Progenitor cell of endocrine pancreas (in vitro differentiated cells): ENCODE results near the gene KLHL3. TPM values are rescaled to one million over a fixed set of nuclear protein-coding genes. Genes with fewer than 3 reads are reported as not detected.

ENCODE experiments used
- DNase-seq: peaks from one replicate; pipeline ENCODE4 v3.0.0; 2021; ENCODE audit warnings: low spot score; ENCODE audit not compliant: unreplicated experiment
- H3K27ac Mint-ChIP-seq: 2 replicates; pipeline ENCODE4 v1.8.0; 2021; ENCODE audit warnings: mild to moderate bottlenecking, moderate library complexity, mixed read lengths
- H3K27me3 Mint-ChIP-seq: 2 replicates; pipeline ENCODE4 v1.8.0; 2021; ENCODE audit warnings: mixed read lengths
- H3K36me3 Mint-ChIP-seq: 2 replicates; pipeline ENCODE4 v1.8.0; 2022; ENCODE audit warnings: mixed read lengths; ENCODE audit not compliant: insufficient read depth
- H3K4me1 Mint-ChIP-seq: 2 replicates; pipeline ENCODE4 v1.8.0; 2021; ENCODE audit warnings: low read depth, mixed read lengths
- H3K4me3 Mint-ChIP-seq: 2 replicates; pipeline ENCODE4 v1.8.0; 2021; ENCODE audit warnings: low read depth, mild to moderate bottlenecking, moderate library complexity, mixed read lengths
- H3K9me3 Mint-ChIP-seq: 2 replicates; pipeline ENCODE4 v1.8.0; 2021; ENCODE audit warnings: low read depth, mixed read lengths
- microRNA-seq: library from miRNA; unstranded; fragments of <30 nt; microRNA quantifications from one replicate; pipeline ENCODE4 v1.1.0, GENCODE V29; 2020; ENCODE audit warnings: borderline number of aligned reads; ENCODE audit not compliant: unreplicated experiment
- total RNA-seq: library from RNA; stranded (reverse); gene quantifications from 2 replicates; pipeline ENCODE4 v1.2.1, GENCODE V29; 2021
- TF ChIP-seq, protein P1 (sequence below): fragments of 200-600 bp; sonication (generic); IDR thresholded peaks from one replicate; pipeline ENCODE4 v1.5.0; 2021; ENCODE audit warnings: antibody characterized with exemption, mild to moderate bottlenecking; ENCODE audit not compliant: unreplicated experiment

The KLHL3 gene
- total RNA-seq, 1 donor from 2014 or later = 34.7 TPM

- Mint-ChIP-seq H3K9me3 (no peaks in the 10 kb centered on the region), H3K4me3 (no peak overlapping the region), H3K27me3 (peaks cover 10% of the 10 kb centered on the region), H3K36me3 (no peaks in the 10 kb centered on the region), H3K4me1 (no peaks in the 10 kb centered on the region), H3K27ac (no peak overlapping the region)
- no peak for DNase-seq
- TF ChIP-seq, protein P1, sequence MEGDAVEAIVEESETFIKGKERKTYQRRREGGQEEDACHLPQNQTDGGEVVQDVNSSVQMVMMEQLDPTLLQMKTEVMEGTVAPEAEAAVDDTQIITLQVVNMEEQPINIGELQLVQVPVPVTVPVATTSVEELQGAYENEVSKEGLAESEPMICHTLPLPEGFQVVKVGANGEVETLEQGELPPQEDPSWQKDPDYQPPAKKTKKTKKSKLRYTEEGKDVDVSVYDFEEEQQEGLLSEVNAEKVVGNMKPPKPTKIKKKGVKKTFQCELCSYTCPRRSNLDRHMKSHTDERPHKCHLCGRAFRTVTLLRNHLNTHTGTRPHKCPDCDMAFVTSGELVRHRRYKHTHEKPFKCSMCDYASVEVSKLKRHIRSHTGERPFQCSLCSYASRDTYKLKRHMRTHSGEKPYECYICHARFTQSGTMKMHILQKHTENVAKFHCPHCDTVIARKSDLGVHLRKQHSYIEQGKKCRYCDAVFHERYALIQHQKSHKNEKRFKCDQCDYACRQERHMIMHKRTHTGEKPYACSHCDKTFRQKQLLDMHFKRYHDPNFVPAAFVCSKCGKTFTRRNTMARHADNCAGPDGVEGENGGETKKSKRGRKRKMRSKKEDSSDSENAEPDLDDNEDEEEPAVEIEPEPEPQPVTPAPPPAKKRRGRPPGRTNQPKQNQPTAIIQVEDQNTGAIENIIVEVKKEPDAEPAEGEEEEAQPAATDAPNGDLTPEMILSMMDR = no peak
These were observed 165.8 kb downstream of the KLHL3 start for GRCh38 chr5:137570070-137570469.

Small RNA genes lying within 50 kb of the gene (microRNA-seq; reads per million reads assigned to microRNA genes)
- gene MIR874 = 5,092 reads per million, percentile 89 among the genes with 10 or more reads in this experiment

Other genes with a start within 250 kb of the KLHL3 start
- gene SPOCK1, start 236.8 kb downstream of the KLHL3 start, total RNA-seq = 32.9 and 41.4 TPM in 2 replicates
- 81.0 and 82.6 TPM in 2 replicates for gene HNRNPA0, start 18.3 kb upstream of the KLHL3 start, total RNA-seq
- gene MYOT, start 131.8 kb upstream of the KLHL3 start, total RNA-seq = not detected in 2 replicates
- not detected in 2 replicates for gene PKD2L2, start 153.4 kb upstream of the KLHL3 start, total RNA-seq